Endodermal cell (in vitro differentiated cells): Measurements from ENCODE around the gene RPLP1. TPM values are rescaled to one million over a fixed set of nuclear protein-coding genes. Genes with fewer than 3 reads are reported as not detected.

Source experiments
- DNase-seq: peaks from one replicate; pipeline ENCODE4 v3.0.0-alpha.2; 2017
- H3K27ac ChIP-seq: 2 replicates; pipeline ENCODE4 v1.5.1; 2013; ENCODE audit warnings: mild to moderate bottlenecking, low read depth, low read length, moderate library complexity
- H3K27me3 ChIP-seq: 2 replicates; pipeline ENCODE4 v1.6.1; 2013; ENCODE audit warnings: mild to moderate bottlenecking, low read length, moderate library complexity; ENCODE audit not compliant: insufficient read depth, control insufficient read depth, poor library complexity, severe bottlenecking
- H3K36me3 ChIP-seq: 2 replicates; pipeline ENCODE4 v1.7.0; 2013; ENCODE audit warnings: mild to moderate bottlenecking, low read length, moderate library complexity; ENCODE audit not compliant: control insufficient read depth, insufficient read depth
- H3K4me1 ChIP-seq: one replicate; pipeline ENCODE4 v1.7.0; 2013; ENCODE audit warnings: low read length; ENCODE audit not compliant: control insufficient read depth, insufficient read depth
- H3K4me3 ChIP-seq: 2 replicates; pipeline ENCODE4 v1.5.1; 2013; ENCODE audit warnings: mild to moderate bottlenecking, low read length, moderate library complexity
- H3K9ac ChIP-seq: 2 replicates; pipeline ENCODE4 v1.6.1; 2013; ENCODE audit warnings: mild to moderate bottlenecking, low read length, moderate library complexity; ENCODE audit not compliant: poor library complexity, severe bottlenecking; ENCODE audit errors: extremely low read depth
- H3K9me3 ChIP-seq: 2 replicates; pipeline ENCODE4 v1.6.1; 2013; ENCODE audit warnings: mild to moderate bottlenecking, low read length, moderate library complexity; ENCODE audit not compliant: control insufficient read depth
- H3K27ac Mint-ChIP-seq: 2 replicates; pipeline ENCODE4 v1.8.0; 2020; ENCODE audit warnings: mixed read lengths
- H3K27me3 Mint-ChIP-seq: 2 replicates; pipeline ENCODE4 v1.8.0; 2021; ENCODE audit warnings: mild to moderate bottlenecking, mixed read lengths; ENCODE audit not compliant: insufficient read depth
- H3K36me3 Mint-ChIP-seq: 2 replicates; pipeline ENCODE4 v1.8.0; 2020; ENCODE audit warnings: low read depth, mixed read lengths
- H3K4me1 Mint-ChIP-seq: 2 replicates; pipeline ENCODE4 v1.8.0; 2020; ENCODE audit warnings: mixed read lengths
- H3K4me3 Mint-ChIP-seq: 2 replicates; pipeline ENCODE4 v1.8.0; 2020; ENCODE audit warnings: mild to moderate bottlenecking, moderate library complexity, mixed read lengths
- H3K9me3 Mint-ChIP-seq: 2 replicates; pipeline ENCODE4 v1.8.0; 2020; ENCODE audit warnings: mild to moderate bottlenecking, mixed read lengths
- CTCF ChIP-seq: fragments of 200-600 bp; sonication (generic); conservative IDR thresholded peaks from 2 replicates; pipeline ENCODE4 v1.5.0; 2021; ENCODE audit warnings: antibody characterized with exemption, mild to moderate bottlenecking
- WGBS, 2 experiments: methylation state at CpG; one replicate each; pipeline versions ENCODE4 v1.1.5 to v1.1.7; 2013; ENCODE audit warnings: missing lambda C conversion rate in 2 of 2, mixed read lengths in 1 of 2; ENCODE audit not compliant: insufficient coverage in 1 of 2, insufficient read length in 1 of 2; 5-methylcytosine and 5-hydroxymethylcytosine counted together
- total RNA-seq, 2 donors: library from RNA; stranded (reverse); fragmentation: NEBNext Ultra II Directional in 1 of 2; extraction: Animal tissue kit (Norgen Biotek cat#: 25700) in 1 of 2; gene quantifications; 2 replicates in 1 of 2; 3 replicates in 1 of 2; pipeline ENCODE4 v1.2.1, GENCODE V29; 2021

The RPLP1 gene
- total RNA-seq, 2 donors from 2014 or later, result 1,560 to 1,563 TPM

DNA sequence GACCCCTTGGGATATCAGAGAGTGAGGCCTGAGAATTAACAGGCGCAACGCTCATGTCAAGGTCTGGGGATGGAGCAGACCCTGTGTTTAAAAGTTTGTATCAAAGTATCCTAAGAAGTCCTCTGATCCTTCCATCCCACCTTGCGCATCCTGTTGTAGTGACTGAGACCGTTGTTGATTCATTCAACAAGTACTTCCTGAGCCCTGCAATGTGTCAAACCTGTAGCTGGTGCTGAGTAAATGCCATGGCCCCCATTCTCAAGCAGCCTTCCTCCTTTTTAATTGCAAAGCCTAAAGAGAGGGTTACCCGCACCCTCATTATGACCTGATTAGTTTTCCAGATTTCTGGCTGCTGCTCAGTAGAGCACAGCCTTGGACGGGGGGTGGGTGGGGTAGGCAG, 46.4 kb downstream of the RPLP1 start:
- H3K4me3 Mint-ChIP-seq, result no peak overlapping the region
- H3K4me1 Mint-ChIP-seq, result peaks cover 3% of the 10 kb centered on the region
- Histone ChIP-seq H3K27ac (no peak overlapping the region), H3K4me3 (no peak overlapping the region), H3K36me3 (no peaks in the 10 kb centered on the region), H3K4me1 (no peaks in the 10 kb centered on the region), H3K9ac (no peak overlapping the region), H3K27me3 (peaks cover 9% of the 10 kb centered on the region), H3K9me3 (no peaks in the 10 kb centered on the region)
- 93 to 96% methylated on average over 6 of the region's 6 CpGs for WGBS, 2 experiments
- H3K27ac Mint-ChIP-seq, result no peak overlapping the region
- peak; percentile 26 for DNase-seq
- no peaks in the 10 kb centered on the region for H3K9me3 Mint-ChIP-seq
- no peak for TF ChIP-seq CTCF
- H3K36me3 Mint-ChIP-seq, result no peaks in the 10 kb centered on the region
- H3K27me3 Mint-ChIP-seq, result peaks cover 11% of the 10 kb centered on the region

DNA sequence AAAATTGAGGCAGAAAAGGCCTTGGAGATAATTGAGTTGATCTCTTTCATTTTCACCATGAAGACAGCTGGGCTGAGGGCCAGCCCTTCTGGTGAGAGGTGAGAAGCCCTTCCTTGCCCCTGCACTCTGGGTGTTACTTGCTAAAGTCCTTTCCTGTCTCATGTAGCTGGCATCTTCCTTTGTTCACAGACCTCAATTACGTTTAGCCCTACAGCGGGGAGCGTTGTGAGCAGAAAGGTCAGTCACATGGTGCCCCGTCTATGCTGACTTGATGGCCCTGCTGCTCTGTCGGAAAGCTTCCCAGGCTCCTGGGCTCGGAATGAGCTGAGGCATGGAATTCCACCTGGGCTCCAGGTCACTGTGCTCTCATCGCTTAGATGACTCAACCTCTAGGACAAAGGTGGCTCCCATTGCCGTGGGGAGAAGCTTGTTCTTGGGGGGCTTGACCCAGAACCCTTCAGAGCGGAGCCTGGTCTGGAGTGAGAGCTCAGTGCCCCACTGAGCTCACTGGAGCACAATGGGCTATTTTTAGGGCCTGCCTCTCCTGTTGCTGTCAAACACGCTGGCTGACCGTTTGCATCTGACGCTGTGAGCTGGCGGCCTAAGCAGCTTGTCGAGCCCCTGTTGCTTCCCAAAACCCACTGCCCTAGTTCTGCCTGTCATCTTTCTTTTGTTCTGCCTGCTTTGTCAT, 47.0 kb downstream of the RPLP1 start:
- Mint-ChIP-seq H3K27me3 (peaks cover 17% of the 10 kb centered on the region), H3K36me3 (no peaks in the 10 kb centered on the region), H3K4me1 (peaks cover 3% of the 10 kb centered on the region), H3K9me3 (no peaks in the 10 kb centered on the region), H3K27ac (no peak overlapping the region), H3K4me3 (no peak overlapping the region)
- Histone ChIP-seq H3K27me3 (peaks cover 10% of the 10 kb centered on the region), H3K9ac (no peak overlapping the region), H3K4me3 (no peak overlapping the region), H3K27ac (peak overlapping the region; percentile 68), H3K4me1 (no peaks in the 10 kb centered on the region), H3K36me3 (no peaks in the 10 kb centered on the region), H3K9me3 (no peaks in the 10 kb centered on the region)
- peak; percentile 48 for DNase-seq
- WGBS, 2 experiments, result 67 to 83% methylated on average over 13 to 14 of the region's 14 CpGs
- no peak for TF ChIP-seq CTCF

DNA sequence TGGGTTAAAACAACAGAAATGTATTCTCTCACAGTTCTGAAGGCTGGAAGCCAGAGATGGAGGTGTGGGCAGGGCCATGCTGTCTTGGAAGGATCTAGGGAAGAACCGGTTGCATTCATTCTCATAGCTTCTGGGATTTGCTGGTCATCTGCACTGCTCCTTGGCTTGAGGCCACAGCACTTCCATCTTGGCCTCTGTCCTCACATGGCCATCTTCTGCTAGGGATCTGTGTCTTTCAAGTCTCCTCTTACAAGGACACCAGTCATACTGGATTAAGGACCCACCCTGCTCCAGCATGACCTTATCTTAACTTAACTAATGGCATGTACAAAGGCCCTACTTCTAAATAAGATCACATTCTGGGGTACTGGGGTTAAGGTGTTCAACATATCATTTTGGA, 47.7 kb downstream of the RPLP1 start:
- H3K9me3 ChIP-seq, result no peaks in the 10 kb centered on the region
- no peak for TF ChIP-seq CTCF
- peak; percentile 21 for DNase-seq
- no peak overlapping the region for H3K4me3 Mint-ChIP-seq
- WGBS, 2 experiments, result 86 to 97% methylated on average over 1 of the region's 1 CpG
- H3K4me3 ChIP-seq, result no peak overlapping the region
- no peaks in the 10 kb centered on the region for H3K4me1 ChIP-seq
- H3K27ac ChIP-seq, result no peak overlapping the region
- peaks cover 10% of the 10 kb centered on the region for H3K27me3 ChIP-seq
- no peaks in the 10 kb centered on the region for H3K36me3 Mint-ChIP-seq
- H3K9me3 Mint-ChIP-seq, result no peaks in the 10 kb centered on the region
- H3K9ac ChIP-seq, result no peak overlapping the region
- peaks cover 17% of the 10 kb centered on the region for H3K27me3 Mint-ChIP-seq
- H3K36me3 ChIP-seq, result no peaks in the 10 kb centered on the region
- H3K27ac Mint-ChIP-seq, result no peak overlapping the region
- peaks cover 3% of the 10 kb centered on the region for H3K4me1 Mint-ChIP-seq
